Panc1 (cell line): ENCODE results near the gene SDS.

ENCODE experiments used
- CTCF ChIP-seq: fragments of 450-650 bp; IDR thresholded peaks from 2 replicates; pipeline ENCODE4 v1.5.1; 2017; ENCODE audit warnings: mild to moderate bottlenecking
- POLR2AphosphoS5 ChIP-seq: IDR thresholded peaks from 2 replicates; pipeline ENCODE4 v1.6.1; 2012; ENCODE audit warnings: mild to moderate bottlenecking, low read depth, low read length, moderate library complexity
- SIN3A ChIP-seq: IDR thresholded peaks from 2 replicates; pipeline ENCODE4 v1.6.1; 2012; ENCODE audit warnings: low read depth, mild to moderate bottlenecking, low read length, moderate library complexity, borderline replicate concordance; ENCODE audit not compliant: insufficient read depth

GRCh38 chr12:113364698-113365097 is 39.0 kb downstream of the SDS start:
- TF ChIP-seq CTCF (no peak), SIN3A (no peak), POLR2AphosphoS5 (no peak)
